Fibroblast of pulmonary artery (primary cell): ENCODE measurements around the gene FAM83D.

Experiments
- DNase-seq: peaks from one replicate; pipeline ENCODE4 v3.0.0-alpha.2; 2010; ENCODE audit warnings: low read depth
- H3K4me3 ChIP-seq: replicated peaks from 2 replicates; pipeline ENCODE4 v1.5.1; 2011; ENCODE audit warnings: low read depth, mild to moderate bottlenecking, control low read depth, low read length, moderate library complexity
- CTCF ChIP-seq: IDR thresholded peaks from 2 replicates; pipeline ENCODE4 v1.5.1; 2011; ENCODE audit warnings: mild to moderate bottlenecking, control low read depth, low read length, inconsistent platforms; ENCODE audit errors: missing control alignments

FAM83D gene

GRCh38 chr20:38907918-38908677 lies 18.1 kb upstream of the FAM83D start:
- no peak for DNase-seq
- no peak overlapping the region for H3K4me3 ChIP-seq
- no peak for TF ChIP-seq CTCF

- H3K4me3 ChIP-seq = no peak overlapping the region
- no peak for TF ChIP-seq CTCF
- DNase-seq = no peak
Measured at GRCh38 chr20:38915355-38915754, 10.9 kb upstream of the FAM83D start.

GRCh38 chr20:38917657-38918056 lies 8.6 kb upstream of the FAM83D start:
- DNase-seq = no peak
- H3K4me3 ChIP-seq = no peak overlapping the region
- no peak for TF ChIP-seq CTCF

- no peak for DNase-seq
- no peak overlapping the region for H3K4me3 ChIP-seq
- no peak for TF ChIP-seq CTCF
Measured at GRCh38 chr20:38918172-38918571, 8.0 kb upstream of the FAM83D start.

- DNase-seq = no peak
- no peak overlapping the region for H3K4me3 ChIP-seq
- TF ChIP-seq CTCF = no peak
Measured at GRCh38 chr20:38919683-38920082, 6.5 kb upstream of the FAM83D start.

GRCh38 chr20:38920411-38920810 lies 5.8 kb upstream of the FAM83D start:
- H3K4me3 ChIP-seq = no peak overlapping the region
- no peak for DNase-seq

More at GRCh38 chr20:38920411-38920810, 5.8 kb upstream of the FAM83D start:
- no peak for TF ChIP-seq CTCF
